MM.1S (cell line): ENCODE measurements around the gene ZBTB39.

Source experiments
- EZH2 ChIP-seq: fragments of 300-600 bp; sonication (generic); optimal IDR thresholded peaks from 2 replicates; pipeline ENCODE3; 2017; ENCODE audit warnings: low read depth, mild to moderate bottlenecking, antibody characterized with exemption, low read length, mixed read lengths
- EZH2phosphoT487 ChIP-seq: fragments of 300-600 bp; sonication (generic); IDR thresholded peaks from 2 replicates; pipeline ENCODE4 v1.6.1; 2018; ENCODE audit warnings: antibody characterized with exemption, low read length
- TF ChIP-seq, protein P1 (sequence below): fragments of 300-600 bp; sonication (generic); IDR thresholded peaks from 2 replicates; pipeline ENCODE4 v1.5.1; 2016; ENCODE audit warnings: antibody characterized with exemption, low read length, mixed read lengths

DNA sequence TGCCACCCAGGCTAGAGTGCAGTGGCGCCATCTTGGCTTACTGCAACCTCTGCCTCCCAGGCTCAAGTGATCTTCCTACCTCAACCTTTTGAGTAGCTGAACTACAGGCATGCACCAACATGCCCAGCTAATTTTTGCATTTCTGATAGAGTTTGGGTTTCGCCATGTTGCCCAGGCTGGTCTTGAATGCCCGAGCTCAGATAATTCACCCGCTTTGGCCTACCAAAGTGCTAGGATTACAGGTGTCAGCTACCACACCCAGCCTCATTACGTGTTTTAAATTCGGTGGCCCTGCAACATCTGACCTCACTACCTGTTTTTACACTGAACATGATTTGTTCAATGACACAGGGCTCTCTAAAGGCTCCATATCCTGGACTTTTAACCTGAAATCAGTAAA lies 26.1 kb downstream of the ZBTB39 start:
- TF ChIP-seq, protein P1, sequence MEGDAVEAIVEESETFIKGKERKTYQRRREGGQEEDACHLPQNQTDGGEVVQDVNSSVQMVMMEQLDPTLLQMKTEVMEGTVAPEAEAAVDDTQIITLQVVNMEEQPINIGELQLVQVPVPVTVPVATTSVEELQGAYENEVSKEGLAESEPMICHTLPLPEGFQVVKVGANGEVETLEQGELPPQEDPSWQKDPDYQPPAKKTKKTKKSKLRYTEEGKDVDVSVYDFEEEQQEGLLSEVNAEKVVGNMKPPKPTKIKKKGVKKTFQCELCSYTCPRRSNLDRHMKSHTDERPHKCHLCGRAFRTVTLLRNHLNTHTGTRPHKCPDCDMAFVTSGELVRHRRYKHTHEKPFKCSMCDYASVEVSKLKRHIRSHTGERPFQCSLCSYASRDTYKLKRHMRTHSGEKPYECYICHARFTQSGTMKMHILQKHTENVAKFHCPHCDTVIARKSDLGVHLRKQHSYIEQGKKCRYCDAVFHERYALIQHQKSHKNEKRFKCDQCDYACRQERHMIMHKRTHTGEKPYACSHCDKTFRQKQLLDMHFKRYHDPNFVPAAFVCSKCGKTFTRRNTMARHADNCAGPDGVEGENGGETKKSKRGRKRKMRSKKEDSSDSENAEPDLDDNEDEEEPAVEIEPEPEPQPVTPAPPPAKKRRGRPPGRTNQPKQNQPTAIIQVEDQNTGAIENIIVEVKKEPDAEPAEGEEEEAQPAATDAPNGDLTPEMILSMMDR, result no peak
- TF ChIP-seq EZH2 (no peak), EZH2phosphoT487 (no peak)
